ENCODE measurements around the gene UMODL1.

Gene UMODL1

GRCh38 chr21:42079008-42079938 lies 8.2 kb downstream of the UMODL1 start:
- H3K27me3 ChIP-seq = no peaks in the 10 kb centered on the region
- H3K4me3 ChIP-seq (ENCODE audit: low read depth in 1 of 2, low read length in 1 of 2) = no peak overlapping the region
- H3K4me1 ChIP-seq (ENCODE audit: control insufficient read depth in 1 of 2, insufficient read depth in 1 of 2, low read depth in 1 of 2, low read length in 1 of 2) = peaks cover 11 to 12% of the 10 kb centered on the region in 2 experiments
- H3K27ac ChIP-seq = no peak overlapping the region
- H3K9me3 ChIP-seq = no peaks in the 10 kb centered on the region
- H3K36me3 ChIP-seq = no peaks in the 10 kb centered on the region
- no peak for TF ChIP-seq CTCF (IDR thresholded peaks at IDR 0.05)

- Histone ChIP-seq H3K9me3 (no peaks in the 10 kb centered on the region), H3K4me3 (ENCODE audit: low read depth in 1 of 2, low read length in 1 of 2) (no peak overlapping the region), H3K4me1 (ENCODE audit: control insufficient read depth in 1 of 2, insufficient read depth in 1 of 2, low read depth in 1 of 2, low read length in 1 of 2) (peaks cover 11 to 12% of the 10 kb centered on the region in 2 experiments), H3K27me3 (no peaks in the 10 kb centered on the region), H3K36me3 (no peaks in the 10 kb centered on the region), H3K27ac (no peak overlapping the region)
- TF ChIP-seq CTCF (IDR thresholded peaks at IDR 0.05) = no peak
These were observed 9.0 kb downstream of the UMODL1 start for GRCh38 chr21:42079939-42080787.

GRCh38 chr21:42080788-42081083 lies 9.6 kb downstream of the UMODL1 start:
- Histone ChIP-seq H3K36me3 (no peaks in the 10 kb centered on the region), H3K4me1 (ENCODE audit: control insufficient read depth in 1 of 2, insufficient read depth in 1 of 2, low read depth in 1 of 2, low read length in 1 of 2) (peaks cover 11 to 12% of the 10 kb centered on the region in 2 experiments), H3K27me3 (no peaks in the 10 kb centered on the region), H3K9me3 (no peaks in the 10 kb centered on the region), H3K4me3 (ENCODE audit: low read depth in 1 of 2, low read length in 1 of 2) (no peak overlapping the region), H3K27ac (no peak overlapping the region)
- no peak for TF ChIP-seq CTCF (IDR thresholded peaks at IDR 0.05)

GRCh38 chr21:42081138-42081537 lies 10.0 kb downstream of the UMODL1 start:
- TF ChIP-seq CTCF (IDR thresholded peaks at IDR 0.05) = no peak
- H3K27ac ChIP-seq = no peak overlapping the region
- H3K4me3 ChIP-seq (ENCODE audit: low read depth in 1 of 2, low read length in 1 of 2) = no peak overlapping the region
- peaks cover 11 to 12% of the 10 kb centered on the region in 2 experiments for H3K4me1 ChIP-seq (ENCODE audit: control insufficient read depth in 1 of 2, insufficient read depth in 1 of 2, low read depth in 1 of 2, low read length in 1 of 2)
- H3K36me3 ChIP-seq = no peaks in the 10 kb centered on the region
- H3K9me3 ChIP-seq = no peaks in the 10 kb centered on the region
- H3K27me3 ChIP-seq = no peaks in the 10 kb centered on the region

GRCh38 chr21:42081931-42082381 lies 10.8 kb downstream of the UMODL1 start:
- Histone ChIP-seq H3K9me3 (no peaks in the 10 kb centered on the region), H3K36me3 (no peaks in the 10 kb centered on the region), H3K4me3 (ENCODE audit: low read depth in 1 of 2, low read length in 1 of 2) (no peak overlapping the region), H3K4me1 (ENCODE audit: control insufficient read depth in 1 of 2, insufficient read depth in 1 of 2, low read depth in 1 of 2, low read length in 1 of 2) (peaks cover 11 to 12% of the 10 kb centered on the region in 2 experiments), H3K27ac (no peak overlapping the region), H3K27me3 (no peaks in the 10 kb centered on the region)
- TF ChIP-seq CTCF (IDR thresholded peaks at IDR 0.05) = no peak

All from neutrophil (primary cell).